ENCODE measurements around the gene INSL3.

INSL3 gene

DNA sequence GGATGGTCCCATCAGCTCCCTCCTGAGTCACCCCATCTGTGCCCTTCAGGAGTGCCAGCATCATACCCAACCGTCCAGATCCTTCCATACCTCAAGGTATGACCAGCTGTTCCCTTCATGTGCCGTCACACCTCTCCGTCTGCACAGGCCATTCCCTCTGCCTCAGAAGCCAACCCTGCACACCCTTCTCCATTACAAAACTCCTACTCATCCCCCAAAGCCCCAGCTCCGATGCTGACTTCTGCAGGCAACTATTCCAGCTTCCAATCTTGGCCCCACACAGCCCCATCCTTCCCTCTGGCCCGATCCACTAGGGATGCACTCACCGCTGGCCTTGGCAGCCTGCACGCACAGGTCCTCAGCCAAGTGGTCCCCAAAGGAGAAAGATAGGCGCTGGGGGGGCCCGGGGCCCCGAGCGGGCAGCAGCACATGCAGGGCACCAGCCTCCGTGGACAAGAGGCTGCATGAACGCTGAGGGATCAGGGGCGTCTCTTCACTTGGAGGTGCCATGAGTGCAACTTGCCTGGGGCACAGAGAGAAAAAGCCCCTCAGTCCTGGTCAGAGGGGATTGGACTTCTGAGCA is 22.7 kb upstream of the INSL3 start:
- no peak for DNase-seq

DNA sequence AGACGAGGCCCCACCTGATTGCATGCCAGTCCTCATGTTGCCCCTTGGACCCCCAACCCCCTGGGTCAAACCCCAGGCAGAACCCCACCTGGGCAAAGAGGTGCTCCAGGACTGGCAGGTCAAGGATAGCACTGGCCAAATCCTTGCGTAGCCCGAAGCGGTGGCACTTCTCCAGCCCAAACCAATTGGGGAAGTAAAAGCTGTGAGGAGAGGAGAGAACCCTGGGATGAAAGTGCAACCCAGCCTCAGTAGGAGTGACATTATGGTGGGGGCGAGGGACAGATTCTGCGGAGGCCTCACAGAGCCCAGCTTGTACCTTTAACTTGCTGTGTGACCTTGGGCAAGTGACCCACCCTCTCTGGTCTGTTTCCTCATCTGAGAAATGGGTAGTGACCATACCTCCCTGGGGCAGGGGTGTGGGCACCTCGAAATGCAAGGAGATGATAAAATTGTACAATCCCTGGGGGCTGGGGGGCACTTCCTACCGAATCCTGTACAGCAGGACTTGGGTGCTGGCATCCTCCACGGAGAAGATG is 22.0 kb upstream of the INSL3 start:
- no peak for DNase-seq

DNA sequence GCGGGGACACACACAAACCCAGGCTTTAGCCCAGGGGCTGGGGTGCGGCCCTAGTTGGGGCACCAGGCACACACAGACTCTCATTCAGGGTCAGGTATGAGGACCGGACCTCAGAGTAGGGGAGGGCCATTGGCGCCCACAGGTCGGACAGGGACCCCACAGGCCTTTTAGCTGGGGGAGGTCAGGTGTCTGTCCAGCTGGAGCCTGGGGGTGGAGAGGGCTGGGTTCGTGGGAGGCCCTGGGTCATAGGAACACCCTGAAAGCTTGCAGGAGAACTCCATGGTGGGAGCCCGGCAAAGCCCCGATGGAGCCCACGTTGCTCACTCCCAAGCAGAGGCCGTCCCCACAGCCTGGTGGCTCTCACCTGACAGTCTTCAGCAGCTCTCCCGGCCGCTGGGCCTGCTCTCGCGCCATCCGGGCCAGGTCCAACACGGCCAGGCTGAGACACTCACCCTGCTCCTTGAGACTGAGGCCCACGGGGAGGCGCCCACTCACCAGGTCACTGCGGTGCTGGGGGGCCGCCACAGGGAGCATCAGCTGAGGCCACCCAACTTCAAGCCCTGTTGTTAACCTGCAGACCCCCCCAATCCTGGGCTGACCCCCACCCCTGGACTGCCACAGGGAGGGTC is 21.5 kb upstream of the INSL3 start:
- no peak for DNase-seq

DNA sequence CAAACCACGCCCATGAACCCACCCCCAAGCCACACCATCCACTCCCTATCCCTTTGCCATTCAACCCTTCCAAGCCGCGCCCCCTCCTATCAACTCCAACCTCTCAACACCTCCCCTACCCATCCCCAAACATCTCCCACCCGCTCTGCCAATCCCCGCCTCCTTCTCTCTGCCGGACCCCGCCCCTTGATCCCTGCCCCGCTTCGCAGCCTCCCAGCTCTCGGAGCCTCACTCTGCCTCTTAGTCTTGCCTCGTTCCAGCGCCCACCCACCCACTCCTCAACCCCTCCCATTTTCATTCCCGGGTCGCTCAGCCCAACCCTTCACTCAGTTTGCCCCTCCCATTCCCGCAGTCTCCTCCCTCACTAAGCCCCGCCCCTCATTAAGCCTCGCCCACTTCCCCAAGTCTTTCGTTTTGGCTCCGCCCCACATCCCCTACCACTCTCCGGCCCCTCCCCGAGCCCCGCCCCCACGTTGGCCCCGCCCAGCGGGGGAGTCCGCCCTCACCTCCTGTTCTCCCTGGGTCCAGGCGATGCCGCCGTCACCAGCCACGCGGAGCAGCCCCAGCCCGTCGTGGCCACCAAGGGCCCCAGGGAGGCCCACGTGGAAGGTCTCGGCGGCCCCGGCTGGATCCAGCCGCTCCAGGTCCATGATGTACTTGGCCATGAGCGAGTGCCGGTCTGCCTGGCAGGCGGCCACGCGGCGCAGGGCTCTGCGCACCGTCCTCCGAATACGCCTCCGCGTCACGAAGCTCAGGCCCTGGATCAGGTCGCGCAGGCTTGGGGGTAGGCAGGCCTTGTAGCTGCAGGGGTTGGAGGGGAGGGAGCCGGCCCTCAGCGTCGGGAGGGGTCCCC is 20.7 kb upstream of the INSL3 start:
- peak; percentile 78 to 80 for DNase-seq

DNA sequence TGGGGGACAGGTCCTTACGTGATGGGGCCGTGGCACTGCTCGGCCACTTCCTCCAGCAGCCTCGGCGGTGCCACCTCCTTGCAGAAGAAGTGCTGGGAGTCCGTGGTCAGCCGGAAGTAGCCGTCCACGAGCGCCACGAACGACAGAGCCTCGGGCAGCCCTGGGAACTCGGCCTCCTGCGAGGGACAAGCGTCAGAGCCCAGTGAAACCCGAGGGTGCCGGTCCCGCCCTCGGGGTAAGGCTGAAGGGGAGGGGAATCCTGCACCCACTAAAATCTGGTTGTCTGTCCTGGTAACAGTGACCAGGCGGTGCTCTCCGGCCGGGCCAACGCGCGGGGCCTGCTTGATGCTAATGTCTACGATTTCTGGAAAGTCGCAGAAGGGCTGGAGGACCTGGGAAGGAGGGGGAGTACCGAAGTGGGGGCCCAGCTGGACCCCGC is 20.1 kb upstream of the INSL3 start:
- no peak for DNase-seq

DNA sequence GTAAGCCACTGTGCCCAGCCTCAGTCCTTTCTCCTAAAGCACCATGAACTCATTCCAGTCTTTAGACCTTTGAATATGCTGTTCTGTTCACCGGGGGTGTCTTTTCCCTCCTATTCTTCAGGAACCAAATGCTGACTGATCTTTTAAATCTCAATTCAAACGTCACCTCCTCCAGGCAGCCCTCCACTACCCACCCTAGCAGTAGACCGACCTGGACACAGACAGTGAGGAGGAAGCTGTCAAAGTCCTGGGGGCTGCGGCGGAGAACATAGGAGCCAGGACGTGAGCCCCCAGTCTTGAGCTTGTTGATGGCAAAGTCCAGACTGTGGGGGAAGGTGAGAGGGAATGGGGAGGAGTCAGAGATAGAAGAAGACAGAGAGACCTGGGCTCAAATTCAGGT is 18.7 kb upstream of the INSL3 start:
- no peak for DNase-seq

DNA sequence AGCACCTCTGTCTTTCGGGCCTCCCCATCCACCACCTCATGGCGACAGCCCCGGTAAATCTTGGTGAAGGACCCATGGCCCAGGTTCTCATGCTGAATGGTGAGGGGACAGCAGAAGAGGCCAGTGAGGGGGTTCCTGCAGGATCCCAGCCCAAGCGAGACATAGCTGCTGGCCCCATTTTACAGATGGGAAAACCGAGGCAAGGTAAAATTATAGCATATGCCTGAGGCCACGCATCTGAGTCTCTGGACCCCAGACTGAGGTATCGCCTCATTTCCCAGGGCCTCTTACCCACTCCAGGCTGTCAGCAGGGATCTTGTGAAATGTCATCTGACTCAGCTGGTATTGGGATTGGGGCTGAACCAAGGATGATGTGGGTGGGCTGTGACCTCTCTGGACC is 16.7 kb upstream of the INSL3 start:
- DNase-seq = no peak

DNA sequence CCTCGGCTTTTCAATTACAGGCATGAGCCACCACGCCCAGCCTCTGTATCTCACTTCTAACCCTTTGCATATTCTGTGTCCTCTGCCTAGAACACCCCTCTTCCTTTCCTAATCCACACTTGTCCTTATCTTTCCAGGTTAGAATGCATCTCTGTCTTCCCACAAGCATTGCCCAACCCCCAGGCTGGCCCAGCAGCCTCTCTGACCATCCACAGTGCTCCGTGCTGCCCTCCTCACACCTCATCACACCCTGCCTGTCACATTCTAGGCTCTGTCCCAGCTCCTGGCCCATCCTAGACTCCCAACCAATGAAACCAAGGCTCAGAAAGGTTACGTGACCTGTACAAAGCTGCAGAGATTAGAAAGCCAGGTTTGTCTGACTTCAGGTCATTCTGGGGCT is 15.2 kb upstream of the INSL3 start:
- no peak for DNase-seq

DNA sequence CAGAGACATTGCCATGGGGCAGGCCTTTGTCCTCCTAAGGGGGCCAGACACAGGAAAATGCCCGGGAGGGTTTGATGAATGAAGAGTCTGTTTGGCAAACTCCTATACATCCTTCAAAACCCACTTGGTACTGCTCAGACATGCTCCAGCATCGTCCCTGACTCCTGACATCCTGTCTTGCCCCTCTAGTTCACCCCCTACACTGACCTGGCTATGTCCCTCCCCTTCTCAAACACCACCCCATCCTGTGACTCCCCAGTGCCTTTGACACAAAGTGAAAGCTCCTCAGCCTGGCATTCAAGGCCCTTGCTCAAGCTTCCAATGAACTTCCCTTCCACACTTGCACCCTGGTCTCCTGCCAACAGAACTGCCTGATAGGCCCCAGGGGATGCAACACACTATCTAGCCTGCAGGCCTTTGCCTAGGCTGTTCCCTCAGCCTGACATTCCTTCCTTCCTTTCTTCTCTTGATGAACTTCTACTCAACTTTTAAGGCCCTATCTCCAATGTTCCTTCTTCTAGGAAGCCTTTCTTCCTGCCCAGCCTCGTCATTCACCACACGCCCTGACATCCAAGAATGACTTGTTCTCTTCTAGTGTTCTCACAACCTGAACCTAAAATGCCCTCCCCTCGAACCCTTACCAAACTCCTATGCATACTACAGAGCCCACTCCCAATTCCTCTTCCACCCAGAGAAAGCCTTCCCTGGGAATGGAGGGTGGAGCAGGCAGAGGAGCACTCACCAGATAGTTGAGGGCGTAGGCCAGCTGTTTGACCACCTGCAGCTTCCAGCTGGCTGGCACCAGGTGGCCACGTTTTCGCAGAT is 14.1 kb upstream of the INSL3 start:
- DNase-seq = no peak

DNA sequence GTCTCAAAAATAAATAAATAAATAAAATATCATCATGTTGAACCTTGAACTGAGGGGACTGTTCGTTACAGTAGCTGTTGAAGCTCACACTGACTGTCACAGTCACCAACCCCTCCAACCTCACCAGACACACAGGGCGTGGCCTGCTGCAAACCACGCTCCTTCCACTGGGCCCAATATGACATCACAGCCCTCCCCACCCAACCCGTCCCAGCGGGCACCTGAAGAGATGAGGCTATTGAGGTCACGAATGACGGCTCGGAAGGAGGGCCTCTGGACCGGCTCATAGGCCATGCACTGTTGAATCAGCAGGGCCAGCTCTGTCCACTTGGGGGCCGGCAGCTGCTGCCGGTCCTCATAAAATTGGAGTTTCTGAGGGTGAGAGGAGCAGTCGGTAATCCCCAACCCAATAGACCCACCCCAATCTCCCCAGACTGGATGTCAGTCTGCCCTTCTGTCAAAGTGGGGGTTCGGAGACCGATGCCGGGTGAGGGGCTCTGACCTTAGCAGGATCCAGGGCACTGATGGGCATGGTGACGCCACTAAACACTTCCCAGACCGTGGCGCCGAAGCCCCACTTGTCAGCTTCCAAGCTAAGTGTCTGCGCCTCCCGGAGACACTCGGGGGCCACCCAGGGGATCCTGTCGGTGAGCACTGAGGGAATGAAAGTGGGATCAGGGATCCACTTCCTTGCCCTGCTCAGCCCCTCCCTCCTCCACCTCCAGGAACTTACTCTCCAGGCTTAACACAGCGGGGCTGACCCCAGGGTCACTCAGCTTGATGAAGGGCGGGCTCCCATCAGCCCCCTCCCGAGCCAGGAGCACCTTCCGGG is 13.2 kb upstream of the INSL3 start:
- DNase-seq = no peak

DNA sequence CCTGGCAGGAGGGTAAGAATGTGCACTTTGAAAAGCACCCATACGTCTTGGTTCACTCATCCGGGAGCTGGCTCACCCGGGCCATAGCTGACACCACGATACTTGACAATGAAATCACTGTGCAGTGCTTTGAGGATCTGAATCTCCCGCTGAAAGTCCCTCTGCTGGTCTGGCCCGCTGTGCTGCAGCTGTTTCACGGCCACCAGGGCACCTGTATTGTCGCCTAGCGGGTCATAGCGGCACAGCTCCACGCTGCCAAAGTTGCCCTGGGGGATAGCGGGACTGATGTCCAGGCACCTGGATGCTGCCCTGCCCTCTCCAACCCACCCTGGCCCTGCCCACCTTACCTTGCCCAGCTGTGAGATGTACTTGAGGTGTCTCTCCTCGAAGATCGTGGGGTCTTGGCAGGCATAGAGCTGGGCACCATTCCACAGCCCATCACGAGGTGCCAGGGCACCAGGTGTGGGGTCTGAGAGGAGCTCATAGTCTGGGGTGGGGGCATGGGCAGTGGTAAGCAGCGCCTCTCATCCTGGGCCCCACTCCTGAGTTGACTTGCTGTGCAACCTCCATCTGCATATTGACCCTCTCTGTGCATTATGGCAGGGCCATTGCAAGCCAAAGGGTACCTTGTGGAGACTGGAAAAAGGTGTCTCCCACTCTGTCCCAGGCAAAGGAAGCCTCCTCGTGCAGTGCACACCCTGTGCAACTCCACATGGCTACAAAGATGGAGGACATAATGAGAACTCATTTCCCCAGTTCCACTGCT is 11.3 kb upstream of the INSL3 start:
- no peak for DNase-seq

DNA sequence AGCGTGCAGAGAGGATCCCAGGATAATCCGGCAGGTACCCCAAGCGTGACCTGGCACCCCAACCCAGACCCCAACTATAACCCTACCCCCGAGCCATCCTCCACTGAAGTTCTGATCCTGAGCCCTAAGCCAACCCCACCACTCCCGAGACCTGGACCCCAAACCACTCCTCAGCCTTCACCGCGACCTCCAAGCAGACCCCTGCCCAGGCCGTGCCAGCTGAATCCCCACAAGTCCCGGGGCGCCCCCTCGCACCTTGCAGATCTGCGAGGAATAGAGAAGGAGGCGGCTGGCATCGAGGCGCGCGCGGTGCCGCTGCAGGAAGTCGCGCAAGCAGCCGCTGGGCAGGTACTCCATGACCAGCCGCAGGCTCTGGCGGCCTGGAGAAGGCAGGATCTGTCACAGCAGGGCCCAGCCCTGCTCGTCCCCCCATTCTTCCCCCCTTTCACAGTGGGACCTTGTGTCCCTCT is 10.1 kb upstream of the INSL3 start:
- no peak for DNase-seq

DNA sequence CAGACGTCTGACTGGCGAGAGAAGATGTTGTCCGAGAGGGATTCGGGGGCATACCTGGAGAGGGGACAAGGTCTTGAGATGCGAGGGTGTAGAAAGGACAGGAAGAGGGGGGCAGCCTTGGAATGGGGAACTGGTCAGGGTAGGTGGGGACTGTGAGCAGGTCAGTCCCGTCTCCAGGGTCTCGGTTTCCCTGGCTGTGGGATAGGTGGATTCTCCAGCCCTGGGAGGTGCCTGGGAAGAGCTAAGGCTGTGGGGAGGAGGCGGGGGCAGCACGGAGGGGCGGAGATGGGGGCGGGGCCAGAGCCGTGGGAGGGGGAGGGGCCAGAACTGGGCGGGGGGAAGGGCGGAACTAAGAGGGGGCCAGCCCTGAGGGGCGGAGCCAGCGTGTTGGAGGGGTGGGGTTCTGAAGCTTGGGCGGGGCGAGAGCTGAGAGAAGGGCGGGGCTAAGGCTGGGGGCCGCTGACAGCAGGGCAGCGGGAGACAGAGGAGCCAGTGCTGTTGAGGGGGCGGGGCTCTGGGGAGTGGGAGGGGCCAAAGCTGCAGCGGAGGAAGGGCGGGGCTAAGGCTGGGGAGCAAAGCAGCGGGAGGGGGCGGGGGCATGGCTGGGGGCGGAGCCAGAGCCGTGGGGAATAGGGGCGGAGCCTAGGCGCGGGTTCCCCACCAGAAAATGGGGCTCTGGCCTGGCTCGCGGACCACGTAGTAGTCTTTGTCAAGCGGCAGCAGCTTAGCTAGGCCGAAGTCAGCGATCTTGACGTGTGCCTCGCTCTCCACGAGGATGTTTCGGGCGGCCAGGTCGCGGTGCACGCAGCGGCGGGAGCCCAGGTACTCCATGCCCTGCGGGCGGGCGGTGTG is 9.5 kb upstream of the INSL3 start:
- peak; percentile 59 to 63 for DNase-seq

DNA sequence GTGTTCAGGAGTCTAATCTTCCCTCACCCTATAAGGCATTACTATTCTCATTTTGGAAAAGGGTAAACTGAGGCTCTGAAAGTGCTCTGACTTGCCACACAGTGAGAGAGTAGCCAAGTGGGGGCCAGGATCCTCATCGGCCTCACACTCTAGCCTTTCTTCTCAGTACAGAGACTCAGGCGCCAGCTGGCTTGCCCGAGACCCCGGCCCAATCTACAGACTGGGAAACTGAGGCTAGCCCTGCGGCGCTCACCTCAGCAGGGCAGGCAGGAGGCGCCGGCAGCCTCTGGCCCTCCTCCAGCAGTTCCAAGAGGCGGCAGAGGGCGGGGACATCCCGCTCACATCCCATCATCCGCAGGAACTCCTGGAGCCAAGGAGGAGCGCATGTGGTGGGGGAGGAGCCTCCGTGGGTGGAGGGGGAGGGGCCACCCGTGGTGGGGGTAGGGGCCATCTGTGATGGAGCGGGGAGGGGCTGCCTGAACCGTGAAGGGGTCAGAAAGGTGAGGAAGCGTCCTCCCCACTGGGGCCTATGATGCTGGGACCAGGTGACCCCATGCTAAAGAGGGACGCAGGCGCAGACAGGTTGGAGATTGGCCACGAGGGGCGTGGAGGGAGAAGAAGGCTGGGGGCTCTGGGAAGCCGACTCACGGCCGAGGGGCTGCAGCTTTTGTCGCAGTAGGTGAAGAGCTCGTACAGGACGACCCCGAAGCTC is 8.7 kb upstream of the INSL3 start:
- no peak for DNase-seq

DNA sequence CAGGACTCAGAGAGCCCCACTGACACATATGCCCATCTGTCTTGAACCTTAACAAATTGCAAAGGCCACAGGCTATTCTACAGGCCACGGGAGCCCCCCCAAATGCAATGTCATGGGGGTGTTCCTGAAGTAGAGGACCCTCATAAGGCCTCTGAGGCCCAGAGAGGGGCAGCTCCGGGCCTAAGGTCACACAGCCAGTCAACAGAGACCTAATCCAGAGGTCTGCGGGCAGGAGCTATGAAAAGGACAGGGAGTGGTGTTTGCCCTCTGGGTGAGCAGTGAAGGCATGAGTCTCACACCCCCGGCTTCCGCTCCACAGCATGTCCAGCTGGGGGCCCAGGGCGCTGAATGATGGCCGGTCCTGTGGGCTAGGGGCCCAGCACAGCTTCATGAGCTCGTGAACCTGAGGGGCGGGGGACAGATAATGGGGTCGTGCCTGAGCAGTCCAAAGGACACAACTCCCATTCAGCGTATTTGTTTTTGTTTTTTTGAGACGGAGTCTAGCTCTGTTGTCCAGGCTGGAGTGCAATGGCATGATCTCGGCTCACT is 5.3 kb upstream of the INSL3 start:
- no peak for DNase-seq

DNA sequence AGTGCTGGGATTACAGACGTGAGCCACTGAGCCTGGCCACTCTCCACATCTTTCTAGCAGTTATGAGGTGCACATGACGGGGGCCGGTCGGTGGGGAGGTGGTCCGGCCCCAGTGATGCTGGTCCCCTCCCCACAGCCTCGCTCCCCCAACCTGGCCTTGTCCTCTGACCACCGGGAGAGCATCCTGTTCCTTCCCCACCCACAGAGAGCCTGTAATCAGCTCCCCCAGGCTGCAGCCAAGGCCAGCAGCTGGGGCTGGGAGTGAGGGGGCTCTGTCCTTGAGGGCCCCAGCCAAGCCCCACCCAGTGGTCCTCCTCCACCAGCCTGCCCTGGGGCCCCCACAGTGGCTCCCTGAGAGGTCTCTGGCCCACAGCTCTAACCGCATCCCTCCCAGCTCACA is 3.0 kb upstream of the INSL3 start:
- no peak for DNase-seq

DNA sequence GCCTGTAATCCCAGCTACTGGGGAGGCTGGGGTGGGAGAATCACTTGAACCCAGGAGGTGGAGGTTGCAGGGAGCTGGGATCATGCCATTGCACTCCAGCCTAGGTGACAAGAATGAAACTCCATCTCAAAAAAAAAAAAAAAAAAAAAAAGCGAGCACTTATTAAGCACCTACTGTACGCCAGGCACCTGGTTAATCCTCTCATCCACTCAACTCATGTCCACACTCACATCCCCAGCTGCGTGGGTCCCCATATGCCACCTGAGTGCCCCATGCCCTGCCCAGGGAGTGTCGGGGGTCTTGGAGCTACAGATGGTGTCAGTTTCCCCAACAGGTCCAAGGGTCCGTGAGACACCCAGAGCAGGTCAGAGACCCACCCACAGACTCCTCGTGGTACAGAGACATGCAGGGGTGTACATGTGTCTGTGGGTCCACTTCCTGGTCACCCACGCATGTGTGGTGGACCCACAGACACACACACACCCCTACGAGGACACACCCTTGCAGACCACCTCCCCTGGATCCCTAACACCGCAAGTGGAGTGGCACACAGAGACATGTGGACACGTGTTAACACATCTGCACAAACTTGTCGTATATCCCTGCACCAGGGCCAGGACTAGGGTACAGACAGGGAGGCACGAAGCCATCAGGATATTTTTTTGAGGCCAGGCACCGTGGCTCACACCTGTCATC is 3.5 kb downstream of the INSL3 start:
- DNase-seq = no peak

DNA sequence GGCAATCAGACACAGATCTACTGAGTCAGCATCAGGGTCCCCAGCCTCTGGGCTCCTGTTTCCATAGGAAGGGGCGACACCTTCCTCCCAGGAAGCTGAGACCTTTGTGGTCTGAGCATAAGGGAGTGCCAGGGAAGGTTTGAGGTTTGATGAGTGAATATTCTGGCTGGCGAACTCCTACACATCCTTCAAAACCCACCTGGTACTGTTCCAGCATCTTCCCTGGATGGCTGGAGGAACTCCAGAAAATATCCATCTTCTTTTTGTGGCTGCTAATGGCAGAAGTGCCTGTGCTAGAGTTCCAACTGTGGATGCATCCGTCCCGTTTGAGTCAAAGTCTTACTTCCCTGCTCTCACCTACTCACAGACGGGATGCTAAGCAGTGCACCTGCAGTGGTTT is 9.2 kb downstream of the INSL3 start:
- DNase-seq = no peak

DNA sequence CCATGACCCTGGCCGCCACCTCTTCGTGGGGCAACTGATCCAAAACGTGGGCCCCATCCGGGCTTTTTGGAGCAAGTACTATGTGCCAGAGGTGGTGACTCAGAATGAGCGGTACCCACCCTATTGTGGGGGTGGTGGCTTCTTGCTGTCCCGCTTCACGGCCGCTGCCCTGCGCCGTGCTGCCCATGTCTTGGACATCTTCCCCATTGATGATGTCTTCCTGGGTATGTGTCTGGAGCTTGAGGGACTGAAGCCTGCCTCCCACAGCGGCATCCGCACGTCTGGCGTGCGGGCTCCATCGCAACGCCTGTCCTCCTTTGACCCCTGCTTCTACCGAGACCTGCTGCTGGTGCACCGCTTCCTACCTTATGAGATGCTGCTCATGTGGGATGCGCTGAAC is 9.6 kb downstream of the INSL3 start:
- DNase-seq = no peak
